ENCODE data around the gene EP400. TPM values are rescaled to one million over a fixed set of nuclear protein-coding genes. Genes with fewer than 3 reads are reported as not detected.

EP400 gene
- total and polyA plus RNA-seq, 9 of the 15 experiments (the other 6 are each of a cell fraction or from before 2014, with no cell fraction given), result 4.5 to 58.0 (median 7.0) TPM

DNA sequence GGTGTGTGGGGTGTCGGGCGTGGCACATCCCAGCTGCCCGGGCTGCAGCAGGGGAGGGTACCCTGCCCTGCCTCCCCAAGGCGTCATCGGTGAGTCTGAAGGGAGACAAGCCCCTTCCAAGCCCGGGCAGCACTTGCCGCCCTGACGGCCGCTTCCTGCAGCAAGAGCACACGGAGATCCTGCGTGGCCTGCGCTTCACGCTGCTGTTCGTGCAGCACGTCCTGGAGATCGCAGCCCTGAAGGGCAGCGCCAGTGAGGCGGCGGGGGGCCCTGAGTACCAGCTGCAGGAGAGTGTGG, 30.7 kb upstream of the EP400 start (continued):
- no peak for TF ChIP-seq POLR3G (IDR thresholded peaks at IDR 0.05; ENCODE audit: extremely low read depth, insufficient read length, insufficient replicate concordance)
- TF ChIP-seq ZNF644 (tag; IDR thresholded peaks at IDR 0.05; ENCODE audit: low read depth), result no peak
- TF ChIP-seq RBM25 (IDR thresholded peaks at IDR 0.05; ENCODE audit: low read depth, low read length, severe bottlenecking), result no peak
- TF ChIP-seq LARP7 (IDR thresholded peaks at IDR 0.05), result no peak
- no peak for TF ChIP-seq BDP1 (IDR thresholded peaks at IDR 0.05; ENCODE audit: insufficient read depth, insufficient read length)
- TF ChIP-seq, protein P1, sequence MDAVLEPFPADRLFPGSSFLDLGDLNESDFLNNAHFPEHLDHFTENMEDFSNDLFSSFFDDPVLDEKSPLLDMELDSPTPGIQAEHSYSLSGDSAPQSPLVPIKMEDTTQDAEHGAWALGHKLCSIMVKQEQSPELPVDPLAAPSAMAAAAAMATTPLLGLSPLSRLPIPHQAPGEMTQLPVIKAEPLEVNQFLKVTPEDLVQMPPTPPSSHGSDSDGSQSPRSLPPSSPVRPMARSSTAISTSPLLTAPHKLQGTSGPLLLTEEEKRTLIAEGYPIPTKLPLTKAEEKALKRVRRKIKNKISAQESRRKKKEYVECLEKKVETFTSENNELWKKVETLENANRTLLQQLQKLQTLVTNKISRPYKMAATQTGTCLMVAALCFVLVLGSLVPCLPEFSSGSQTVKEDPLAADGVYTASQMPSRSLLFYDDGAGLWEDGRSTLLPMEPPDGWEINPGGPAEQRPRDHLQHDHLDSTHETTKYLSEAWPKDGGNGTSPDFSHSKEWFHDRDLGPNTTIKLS (IDR thresholded peaks at IDR 0.05; ENCODE audit: borderline replicate concordance, low read depth), result no peak

DNA sequence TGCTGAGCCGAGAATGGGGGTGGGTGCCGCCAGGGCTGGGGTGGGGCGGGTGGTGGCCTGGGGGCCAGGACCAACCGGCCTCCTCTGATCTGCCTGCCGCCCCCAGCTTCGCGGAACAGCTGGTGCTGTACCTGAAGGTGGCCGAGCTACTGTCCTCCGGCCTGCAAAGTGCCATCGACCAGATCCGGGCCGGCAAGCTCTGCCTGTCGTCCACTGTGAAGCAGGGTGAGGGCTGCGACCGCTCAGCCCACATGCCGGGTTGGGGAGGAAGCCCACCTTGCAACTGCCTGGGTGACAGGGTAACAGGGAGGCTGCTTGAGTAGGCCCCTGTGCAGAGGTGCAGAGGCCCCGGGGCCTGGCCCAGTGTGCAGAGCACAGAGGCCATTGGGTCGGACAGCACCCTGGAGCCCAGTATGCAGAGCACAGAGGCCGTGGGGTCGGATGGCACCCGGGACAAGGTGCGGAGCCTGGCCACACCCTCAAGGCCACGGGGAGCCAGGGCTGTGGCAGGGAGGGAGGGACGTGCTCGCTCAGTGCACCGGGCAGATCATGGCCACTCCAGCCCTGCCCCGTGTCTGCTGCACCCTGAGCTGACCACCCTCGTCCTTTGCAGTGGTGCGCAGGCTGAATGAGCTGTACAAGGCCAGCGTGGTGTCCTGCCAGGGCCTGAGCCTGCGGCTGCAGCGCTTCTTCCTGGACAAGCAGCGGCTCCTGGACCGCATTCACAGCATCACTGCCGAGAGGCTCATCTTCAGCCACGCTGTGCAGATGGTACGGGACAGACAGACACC, 30.2 kb upstream of the EP400 start:
- BruUV-seq (replicated peaks), result no TSS peak
- Histone ChIP-seq H3K4me3 (no peak overlapping the region), H3K27ac (ENCODE audit: extremely low read depth, low read depth, low read length) (no peak overlapping the region), H3K9me3 (replicated peaks; ENCODE audit: control insufficient read depth, insufficient read depth, low read depth, low read length) (no peaks in the 10 kb centered on the region), H4K20me1 (replicated peaks; ENCODE audit: control insufficient read depth, insufficient read depth, low read length) (no peaks in the 10 kb centered on the region), H3K9me1 (ENCODE audit: control insufficient read depth, insufficient read depth, low read length) (no peaks in the 10 kb centered on the region), H3K9ac (ENCODE audit: insufficient read depth in 1 of 2, low read depth in 2 of 2, low read length in 2 of 2) (no peak overlapping the region; a peak in 1 of 4 replicates), H3K4me1 (replicated peaks in 1 of 2; ENCODE audit: control insufficient read depth in 2 of 2, insufficient read depth in 2 of 2, low read length in 2 of 2) (peaks cover 0 to 25% of the 10 kb centered on the region in 2 experiments; a peak in 2 of 5 replicates), H2AFZ (ENCODE audit: low read depth, low read length) (no peak overlapping the region), H3K36me3 (ENCODE audit: control insufficient read depth, insufficient read depth, low read length) (peaks cover 11% of the 10 kb centered on the region; the same call in 1 of the 3 replicates), H3K27me3 (ENCODE audit: control insufficient read depth in 2 of 2, insufficient read depth in 2 of 2, low read length in 2 of 2) (no peaks in the 10 kb centered on the region), H3K4me2 (ENCODE audit: insufficient read depth, low read length) (no peak overlapping the region), H3K79me2 (ENCODE audit: control insufficient read depth, insufficient read depth, low read length) (no peaks in the 10 kb centered on the region)
- FAIRE-seq (no peak), ATAC-seq (peak; percentile 5; the same call in 1 of the 3 replicates), DNase-seq (ENCODE audit: extremely low read depth in 1 of 4, low spot score in 3 of 4) (no peak)
- in situ Hi-C loops (cut with MboI) (no loop called here), intact Hi-C loops (cut with micrococcal nuclease) (no loop called here)
- POLR2A ChIA-PET, result interaction anchor here (0.6 to 2.3 kb wide), 3 partner anchors 8 to 23 kb away, joined by 3 to 6 read pairs (median 3); no protein-coding TSS in a partner anchor
- CTCF ChIA-PET (ENCODE audit: low intra/inter-chr PET ratio), result no interaction called here
- WGBS (ENCODE audit: insufficient coverage, low coverage, missing lambda C conversion rate), result 91% methylated on average over 23 of the region's 37 CpGs
- no peak for TF ChIP-seq ZBTB1 (CRISPR knock-in tag; IDR thresholded peaks at IDR 0.05; ENCODE audit: borderline replicate concordance, low read depth)
- TF ChIP-seq POLR2G (IDR thresholded peaks at IDR 0.05; ENCODE audit: low read depth, low read length), result peak; percentile 54; the same call in 1 of the 2 replicates
- TF ChIP-seq TCF7L2 (IDR thresholded peaks at IDR 0.05; ENCODE audit: low read depth, low read length), result no peak
- TF ChIP-seq, protein P2, sequence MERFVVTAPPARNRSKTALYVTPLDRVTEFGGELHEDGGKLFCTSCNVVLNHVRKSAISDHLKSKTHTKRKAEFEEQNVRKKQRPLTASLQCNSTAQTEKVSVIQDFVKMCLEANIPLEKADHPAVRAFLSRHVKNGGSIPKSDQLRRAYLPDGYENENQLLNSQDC (CRISPR knock-in tag; IDR thresholded peaks at IDR 0.05), result no peak
- TF ChIP-seq POLR2AphosphoS5 (IDR thresholded peaks at IDR 0.05; ENCODE audit: control insufficient read depth, insufficient read depth, low read depth, low read length), result no peak
- no peak for TF ChIP-seq ZEB2 (IDR thresholded peaks at IDR 0.05)
- TF ChIP-seq PHTF2 (CRISPR knock-in tag; IDR thresholded peaks at IDR 0.05), result no peak
- no peak for TF ChIP-seq MIER1 (IDR thresholded peaks at IDR 0.05; ENCODE audit: low read depth)
- TF ChIP-seq ZNF197 (CRISPR knock-in tag; IDR thresholded peaks at IDR 0.05; ENCODE audit: low read depth), result no peak
- no peak for TF ChIP-seq RBM14 (IDR thresholded peaks at IDR 0.05; ENCODE audit: borderline replicate concordance, insufficient read depth, low read depth, low read length)
- TF ChIP-seq, protein P3, sequence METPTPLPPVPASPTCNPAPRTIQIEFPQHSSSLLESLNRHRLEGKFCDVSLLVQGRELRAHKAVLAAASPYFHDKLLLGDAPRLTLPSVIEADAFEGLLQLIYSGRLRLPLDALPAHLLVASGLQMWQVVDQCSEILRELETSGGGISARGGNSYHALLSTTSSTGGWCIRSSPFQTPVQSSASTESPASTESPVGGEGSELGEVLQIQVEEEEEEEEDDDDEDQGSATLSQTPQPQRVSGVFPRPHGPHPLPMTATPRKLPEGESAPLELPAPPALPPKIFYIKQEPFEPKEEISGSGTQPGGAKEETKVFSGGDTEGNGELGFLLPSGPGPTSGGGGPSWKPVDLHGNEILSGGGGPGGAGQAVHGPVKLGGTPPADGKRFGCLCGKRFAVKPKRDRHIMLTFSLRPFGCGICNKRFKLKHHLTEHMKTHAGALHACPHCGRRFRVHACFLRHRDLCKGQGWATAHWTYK (CRISPR knock-in tag; IDR thresholded peaks at IDR 0.05), result no peak
